Stomach smooth muscle (tissue), 2 donors: ENCODE results near the gene ZFP69B.

ENCODE experiments used
- H3K27ac ChIP-seq: one replicate; pipeline ENCODE4 v1.7.0; 2013; ENCODE audit warnings: mild to moderate bottlenecking, low read length, inconsistent platforms
- H3K27me3 ChIP-seq, 2 donors: one replicate each; pipeline ENCODE4 v1.7.0; 2013; ENCODE audit warnings: low read length in 2 of 2; ENCODE audit not compliant: insufficient read depth in 2 of 2, control insufficient read depth in 1 of 2
- H3K36me3 ChIP-seq, 2 donors: one replicate each; pipeline ENCODE4 v1.7.0; 2013; ENCODE audit warnings: low read length in 2 of 2; ENCODE audit not compliant: control insufficient read depth in 2 of 2, insufficient read depth in 2 of 2
- H3K4me1 ChIP-seq: one replicate; pipeline ENCODE4 v1.7.0; 2013; ENCODE audit warnings: low read length; ENCODE audit not compliant: control insufficient read depth, insufficient read depth
- H3K4me3 ChIP-seq, 2 donors: one replicate each; pipeline ENCODE4 v1.7.0; 2013; ENCODE audit warnings: low read length in 2 of 2
- H3K9ac ChIP-seq, 2 donors: one replicate each; pipeline ENCODE4 v1.7.0; 2013; ENCODE audit warnings: low read length in 2 of 2, mild to moderate bottlenecking in 1 of 2
- H3K9me3 ChIP-seq, 2 donors: one replicate each; pipeline ENCODE4 v1.7.0; 2013; ENCODE audit warnings: low read length in 2 of 2; ENCODE audit not compliant: control insufficient read depth in 2 of 2
- donor health status: healthy.
- donor health status: Pancreatic carcinoma.

ZFP69B gene

GRCh38 chr1:40416709-40417108 is 33.6 kb upstream of the ZFP69B start:
- H3K36me3 ChIP-seq, result peaks cover 14 to 41% of the 10 kb centered on the region in 2 donors
- H3K27ac ChIP-seq, result no peak overlapping the region

GRCh38 chr1:40421431-40422384 is 28.6 kb upstream of the ZFP69B start:
- H3K27me3 ChIP-seq, result no peaks in the 10 kb centered on the region
- peaks cover 8 to 20% of the 10 kb centered on the region in 2 donors for H3K36me3 ChIP-seq
- no peaks in the 10 kb centered on the region for H3K9me3 ChIP-seq
- H3K4me1 ChIP-seq, result peaks cover 2% of the 10 kb centered on the region
- no peak overlapping the region for H3K27ac ChIP-seq
- H3K4me3 ChIP-seq, result no peak overlapping the region
- no peak overlapping the region for H3K9ac ChIP-seq

More at GRCh38 chr1:40416709-40417108, 33.6 kb upstream of the ZFP69B start:
- Histone ChIP-seq H3K4me3 (no peak overlapping the region), H3K9me3 (no peaks in the 10 kb centered on the region), H3K4me1 (no peaks in the 10 kb centered on the region), H3K27me3 (no peaks in the 10 kb centered on the region), H3K9ac (no peak overlapping the region)

- Histone ChIP-seq H3K27ac (no peak overlapping the region), H3K27me3 (no peaks in the 10 kb centered on the region), H3K4me1 (peaks cover 2% of the 10 kb centered on the region)
These were observed 27.5 kb upstream of the ZFP69B start for GRCh38 chr1:40422630-40423263.

GRCh38 chr1:40423264-40423642 is 27.0 kb upstream of the ZFP69B start:
- no peaks in the 10 kb centered on the region for H3K9me3 ChIP-seq
- H3K4me1 ChIP-seq, result peaks cover 2% of the 10 kb centered on the region
- no peak overlapping the region for H3K4me3 ChIP-seq
- no peak overlapping the region for H3K9ac ChIP-seq
- no peak overlapping the region for H3K27ac ChIP-seq
- H3K36me3 ChIP-seq, result peaks cover 5 to 12% of the 10 kb centered on the region in 2 donors
- H3K27me3 ChIP-seq, result no peaks in the 10 kb centered on the region

More at GRCh38 chr1:40422630-40423263, 27.5 kb upstream of the ZFP69B start:
- no peaks in the 10 kb centered on the region for H3K9me3 ChIP-seq
- no peak overlapping the region for H3K4me3 ChIP-seq
- H3K9ac ChIP-seq, result no peak overlapping the region
- H3K36me3 ChIP-seq, result peaks cover 5 to 12% of the 10 kb centered on the region in 2 donors

GRCh38 chr1:40423951-40424618 is 26.2 kb upstream of the ZFP69B start:
- Histone ChIP-seq H3K36me3 (peaks cover 5 to 12% of the 10 kb centered on the region in 2 donors), H3K27me3 (no peaks in the 10 kb centered on the region), H3K4me1 (peaks cover 2% of the 10 kb centered on the region), H3K9me3 (no peaks in the 10 kb centered on the region), H3K9ac (no peak overlapping the region), H3K4me3 (no peak overlapping the region), H3K27ac (no peak overlapping the region)

- Histone ChIP-seq H3K9me3 (no peaks in the 10 kb centered on the region), H3K36me3 (peaks cover 5 to 9% of the 10 kb centered on the region in 2 donors), H3K4me3 (no peak overlapping the region), H3K27ac (no peak overlapping the region), H3K9ac (no peak overlapping the region), H3K27me3 (no peaks in the 10 kb centered on the region), H3K4me1 (peaks cover 2% of the 10 kb centered on the region)
These were observed 25.1 kb upstream of the ZFP69B start for GRCh38 chr1:40425198-40425597.

- no peak overlapping the region for H3K4me3 ChIP-seq
- H3K4me1 ChIP-seq, result no peaks in the 10 kb centered on the region
- H3K27ac ChIP-seq, result no peak overlapping the region
These were observed 18.9 kb upstream of the ZFP69B start for GRCh38 chr1:40431385-40431784.

GRCh38 chr1:40432644-40433390 is 17.5 kb upstream of the ZFP69B start:
- Histone ChIP-seq H3K36me3 (no peaks in the 10 kb centered on the region), H3K4me1 (no peaks in the 10 kb centered on the region), H3K9ac (no peak overlapping the region), H3K27ac (no peak overlapping the region), H3K27me3 (no peaks in the 10 kb centered on the region), H3K9me3 (no peaks in the 10 kb centered on the region), H3K4me3 (no peak overlapping the region)

More at GRCh38 chr1:40431385-40431784, 18.9 kb upstream of the ZFP69B start:
- Histone ChIP-seq H3K36me3 (no peaks in the 10 kb centered on the region), H3K27me3 (no peaks in the 10 kb centered on the region), H3K9ac (no peak overlapping the region), H3K9me3 (no peaks in the 10 kb centered on the region)

- no peaks in the 10 kb centered on the region for H3K9me3 ChIP-seq
- H3K27ac ChIP-seq, result no peak overlapping the region
- H3K36me3 ChIP-seq, result no peaks in the 10 kb centered on the region
- H3K4me1 ChIP-seq, result no peaks in the 10 kb centered on the region
- no peak overlapping the region for H3K9ac ChIP-seq
- H3K27me3 ChIP-seq, result no peaks in the 10 kb centered on the region
- H3K4me3 ChIP-seq, result no peak overlapping the region
These were observed 14.8 kb upstream of the ZFP69B start for GRCh38 chr1:40435471-40435870.

GRCh38 chr1:40435876-40436275 is 14.4 kb upstream of the ZFP69B start:
- Histone ChIP-seq H3K36me3 (no peaks in the 10 kb centered on the region), H3K27ac (no peak overlapping the region), H3K9ac (no peak overlapping the region), H3K4me1 (no peaks in the 10 kb centered on the region), H3K4me3 (no peak overlapping the region), H3K9me3 (no peaks in the 10 kb centered on the region), H3K27me3 (no peaks in the 10 kb centered on the region)
